NCI-H2227 (cell line): ENCODE results near the gene UMODL1.
"Not testable (repeated sequence)": the region's sequence is repeated elsewhere in the genome, so short reads cannot be mapped to it uniquely, and the experiment has no call there.

Experiments
- DNase-seq: peaks from one replicate; lab custom pipeline; 2025; ENCODE audit not compliant: unreplicated experiment; lab: John Stamatoyannopoulos, UW

UMODL1 gene

GRCh38 chr21:42159560-42160110, 88.5 kb downstream of the UMODL1 start:
- no peak for DNase-seq

GRCh38 chr21:42160111-42160721, 89.1 kb downstream of the UMODL1 start:
- no peak for DNase-seq

- no peak for DNase-seq
Observed at GRCh38 chr21:42160765-42161164, 89.6 kb downstream of the UMODL1 start.

GRCh38 chr21:42161401-42161955, 90.4 kb downstream of the UMODL1 start:
- no peak for DNase-seq

GRCh38 chr21:42161956-42162681, 91.0 kb downstream of the UMODL1 start:
- peak; percentile 15 for DNase-seq

- no peak for DNase-seq
Observed at GRCh38 chr21:42162831-42163510, 91.9 kb downstream of the UMODL1 start.

GRCh38 chr21:42163511-42163863, 92.4 kb downstream of the UMODL1 start:
- DNase-seq: no peak

- no peak for DNase-seq
Observed at GRCh38 chr21:42164064-42164789, 93.1 kb downstream of the UMODL1 start.

GRCh38 chr21:42164818-42165217, 93.7 kb downstream of the UMODL1 start:
- no peak for DNase-seq

- DNase-seq: no peak
Observed at GRCh38 chr21:42165901-42166300, 94.8 kb downstream of the UMODL1 start.

- DNase-seq: no peak
Observed at GRCh38 chr21:42169758-42170157, 98.6 kb downstream of the UMODL1 start.

- no peak for DNase-seq
Observed at GRCh38 chr21:42171091-42172053, 100.3 kb downstream of the UMODL1 start.

- no peak for DNase-seq
Observed at GRCh38 chr21:42172596-42173483, 101.7 kb downstream of the UMODL1 start.

- DNase-seq: no peak
Observed at GRCh38 chr21:42174173-42174572, 103.1 kb downstream of the UMODL1 start.

GRCh38 chr21:42175110-42175710, 104.1 kb downstream of the UMODL1 start:
- no peak for DNase-seq

GRCh38 chr21:42176859-42177258, 105.7 kb downstream of the UMODL1 start:
- no peak for DNase-seq

- no peak for DNase-seq
Observed at GRCh38 chr21:42179316-42179715, 108.2 kb downstream of the UMODL1 start.

GRCh38 chr21:42180001-42180400, 108.9 kb downstream of the UMODL1 start:
- DNase-seq: not testable (repeated sequence)
